Hypothalamus (tissue), 51 donors: ENCODE measurements around the gene RUNX2.

ENCODE experiments used
- DNase-seq, 51 donors: peaks; one replicate each; lab custom pipeline; 2025; lab: John Stamatoyannopoulos, UW

RUNX2 gene

DNA sequence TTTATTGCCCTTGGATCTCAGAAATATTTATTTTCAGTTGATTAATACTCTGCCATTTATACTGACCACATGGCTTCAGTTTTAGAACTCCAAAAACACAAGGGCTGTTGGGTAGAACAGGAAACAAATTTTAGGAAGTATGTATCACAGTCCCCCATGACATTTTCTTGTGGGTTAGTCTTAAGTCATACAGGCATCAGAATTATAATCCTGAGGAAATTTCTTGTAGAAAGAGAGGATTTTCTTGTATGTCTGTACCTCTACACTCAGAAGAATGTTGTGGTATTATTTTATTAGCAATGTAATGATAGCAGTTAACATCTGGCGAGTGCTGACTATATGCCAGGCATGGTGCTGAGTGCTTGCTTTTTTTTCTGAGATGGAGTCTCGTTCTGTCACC, 384.7 kb downstream of the RUNX2 start:
- no peak for DNase-seq
